Thyroid gland (tissue), 4 donors: ENCODE measurements around the gene PDZRN3. TPM values are rescaled to one million over a fixed set of nuclear protein-coding genes. Genes with fewer than 3 reads are reported as not detected.

ENCODE experiments used
- DNase-seq, 2 donors: peaks; one replicate each; pipeline ENCODE4 v3.0.0-alpha.2; 2019
- H3K27ac ChIP-seq, 3 donors: fragments of 200-600 bp; sonication (generic); 1 replicate in 2 of 3; 2 replicates in 1 of 3; pipeline ENCODE4 v1.5.1; 2016 to 2019; ENCODE audit warnings: mild to moderate bottlenecking in 1 of 3, moderate library complexity in 1 of 3
- H3K27me3 ChIP-seq: fragments of 200-600 bp; sonication (generic); one replicate; pipeline ENCODE4 v1.5.1; 2019
- H3K36me3 ChIP-seq, 2 donors: fragments of 200-600 bp; sonication (generic); one replicate each; pipeline ENCODE4 v1.5.1; 2016 to 2019
- H3K4me1 ChIP-seq, 2 donors: fragments of 200-600 bp; sonication (generic); one replicate each; pipeline ENCODE4 v1.5.1; 2017 to 2019
- H3K4me3 ChIP-seq, 3 donors: fragments of 200-600 bp; sonication (generic); replicated peaks in 1 of 3; 1 replicate in 2 of 3; 2 replicates in 1 of 3; pipeline ENCODE4 v1.5.1; 2016; ENCODE audit warnings: mild to moderate bottlenecking in 1 of 3
- H3K9me3 ChIP-seq: fragments of 200-600 bp; sonication (generic); one replicate; pipeline ENCODE4 v1.5.1; 2017
- CTCF ChIP-seq, 6 experiments: fragments of 200-600 bp in 3 of 6; fragments of 450-650 bp in 3 of 6; sonication (generic) in 3 of 6; IDR thresholded peaks; one replicate each; pipeline ENCODE4 v1.5.1; 2016 to 2019; ENCODE audit warnings: antibody characterized with exemption in 6 of 6, mild to moderate bottlenecking in 2 of 6, inconsistent platforms in 1 of 6, moderate library complexity in 1 of 6
- POLR2A ChIP-seq, 2 donors: fragments of 450-650 bp; IDR thresholded peaks; one replicate each; pipeline ENCODE4 v1.6.1; 2017; ENCODE audit warnings: antibody characterized with exemption in 2 of 2, mild to moderate bottlenecking in 2 of 2, moderate library complexity in 1 of 2
- WGBS, 2 donors: methylation state at CpG; one replicate each; pipeline ENCODE4 v1.1.5; 2017; 5-methylcytosine and 5-hydroxymethylcytosine counted together
- intact Hi-C: fragments of 100-400 bp; cut with DNase I; formaldehyde crosslinking; loops from one replicate; pipeline ENCODE4 v1.15.1; 2023
- total RNA-seq, 4 donors: library from RNA; depleted of rRNA; stranded (reverse); fragments of >200 nt; gene quantifications; one replicate each; pipeline ENCODE4 v1.2.3, GENCODE V29; 2016

Gene PDZRN3
- total RNA-seq, 4 donors from 2014 or later, result 4.4 to 8.3 (median 6.0) TPM

- TF ChIP-seq POLR2A (IDR thresholded peaks at IDR 0.05) (no peak), CTCF (IDR thresholded peaks at IDR 0.05) (no peak)
- Histone ChIP-seq H3K27me3 (no peaks in the 10 kb centered on the region), H3K36me3 (no peaks in the 10 kb centered on the region), H3K27ac (no peak overlapping the region), H3K9me3 (no peaks in the 10 kb centered on the region), H3K4me3 (no peak overlapping the region), H3K4me1 (no peaks in the 10 kb centered on the region)
- 80 to 81% methylated on average over 15 of the region's 15 CpGs for WGBS, 2 donors
- DNase-seq, result no peak
- intact Hi-C loops, result no loop called here
These were observed 243.8 kb downstream of the PDZRN3 start for GRCh38 chr3:73380735-73381532.

- Histone ChIP-seq H3K4me3 (no peak overlapping the region), H3K27me3 (no peaks in the 10 kb centered on the region), H3K36me3 (no peaks in the 10 kb centered on the region), H3K4me1 (no peaks in the 10 kb centered on the region), H3K9me3 (no peaks in the 10 kb centered on the region), H3K27ac (no peak overlapping the region)
- 70 to 82% methylated on average over 2 of the region's 2 CpGs for WGBS, 2 donors
- intact Hi-C loops, result no loop called here
- no peak for DNase-seq
- no peak for TF ChIP-seq CTCF (IDR thresholded peaks at IDR 0.05)
- no peak for TF ChIP-seq POLR2A (IDR thresholded peaks at IDR 0.05)
These were observed 245.3 kb downstream of the PDZRN3 start for GRCh38 chr3:73379465-73379864.

GRCh38 chr3:73378207-73378606 is 246.5 kb downstream of the PDZRN3 start:
- 67 to 73% methylated on average over 2 of the region's 2 CpGs for WGBS, 2 donors
- intact Hi-C loops, result no loop called here
- no peak overlapping the region for H3K27ac ChIP-seq
- no peaks in the 10 kb centered on the region for H3K27me3 ChIP-seq
- H3K4me1 ChIP-seq, result no peaks in the 10 kb centered on the region
- no peak overlapping the region for H3K4me3 ChIP-seq
- DNase-seq, result no peak
- H3K9me3 ChIP-seq, result no peaks in the 10 kb centered on the region
- no peak for TF ChIP-seq CTCF (IDR thresholded peaks at IDR 0.05)
- no peaks in the 10 kb centered on the region for H3K36me3 ChIP-seq

GRCh38 chr3:73365756-73366397 is 258.9 kb downstream of the PDZRN3 start:
- Histone ChIP-seq H3K27me3 (no peaks in the 10 kb centered on the region), H3K36me3 (no peaks in the 10 kb centered on the region), H3K9me3 (no peaks in the 10 kb centered on the region), H3K4me1 (no peaks in the 10 kb centered on the region), H3K4me3 (no peak overlapping the region), H3K27ac (no peak overlapping the region)
- 67 to 77% methylated on average over 12 of the region's 12 CpGs for WGBS, 2 donors
- DNase-seq, result no peak
- intact Hi-C loops, result no loop called here
- TF ChIP-seq CTCF (IDR thresholded peaks at IDR 0.05) (no peak), POLR2A (IDR thresholded peaks at IDR 0.05) (no peak)

- TF ChIP-seq POLR2A (IDR thresholded peaks at IDR 0.05) (no peak), CTCF (IDR thresholded peaks at IDR 0.05) (no peak)
- no peak overlapping the region for H3K4me3 ChIP-seq
- H3K27me3 ChIP-seq, result no peaks in the 10 kb centered on the region
- H3K9me3 ChIP-seq, result no peaks in the 10 kb centered on the region
- no peak overlapping the region for H3K27ac ChIP-seq
- intact Hi-C loops, result no loop called here
- H3K36me3 ChIP-seq, result no peaks in the 10 kb centered on the region
- WGBS, 2 donors, result 53 to 76% methylated on average over 1 of the region's 1 CpG
- H3K4me1 ChIP-seq, result no peaks in the 10 kb centered on the region
- DNase-seq, result no peak
These were observed 260.2 kb downstream of the PDZRN3 start for GRCh38 chr3:73364517-73364916.
